Calu3 (cell line): Measurements from ENCODE around the gene RSRC1. TPM values are rescaled to one million over a fixed set of nuclear protein-coding genes. Genes with fewer than 3 reads are reported as not detected.

Experiments used
- BruUV-seq: library from RNA; stranded (reverse); fragments of 400-500 nt; replicated peaks from 2 replicates; lab custom pipeline; 2021; lab: Mats Ljungman, UMichigan
- CTCF ChIA-PET: fragments of 300-600 bp; sonication (Branson Sonifier 250); formaldehyde crosslinking; loops from one replicate; lab custom pipeline; 2022; ENCODE audit warnings: antibody characterized with exemption; lab: Charles Lee
- DNase-seq: peaks from one replicate; pipeline ENCODE4 v3.0.0; 2022
- H3K27ac Mint-ChIP-seq: one replicate; pipeline ENCODE4 v1.8.0; 2022; ENCODE audit warnings: mixed read lengths; ENCODE audit not compliant: unreplicated experiment
- H3K27me3 Mint-ChIP-seq: one replicate; pipeline ENCODE4 v1.8.0; 2022; ENCODE audit warnings: mixed read lengths; ENCODE audit not compliant: unreplicated experiment
- H3K36me3 Mint-ChIP-seq: one replicate; pipeline ENCODE4 v1.8.0; 2022; ENCODE audit warnings: mild to moderate bottlenecking, moderate library complexity, mixed read lengths; ENCODE audit not compliant: insufficient read depth, unreplicated experiment
- H3K4me1 Mint-ChIP-seq: one replicate; pipeline ENCODE4 v1.8.0; 2022; ENCODE audit warnings: mild to moderate bottlenecking, low read depth, mixed read lengths; ENCODE audit not compliant: unreplicated experiment
- H3K4me3 Mint-ChIP-seq: one replicate; pipeline ENCODE4 v1.8.0; 2022; ENCODE audit warnings: mild to moderate bottlenecking, low read depth, moderate library complexity, mixed read lengths; ENCODE audit not compliant: unreplicated experiment
- H3K9me3 Mint-ChIP-seq: one replicate; pipeline ENCODE4 v1.8.0; 2022; ENCODE audit warnings: low read depth, mixed read lengths; ENCODE audit not compliant: unreplicated experiment
- CTCF ChIP-seq: fragments of 200-600 bp; IDR thresholded peaks from one replicate; pipeline ENCODE4 v1.8.0; 2022; ENCODE audit warnings: antibody characterized with exemption; ENCODE audit not compliant: unreplicated experiment
- intact Hi-C: fragments of 100-400 bp; cut with micrococcal nuclease; formaldehyde crosslinking; loops from one replicate; pipeline ENCODE4 v1.10.0; 2022; ENCODE audit not compliant: unreplicated experiment
- total RNA-seq: library from RNA; stranded (reverse); gene quantifications from 2 replicates; pipeline ENCODE4 v1.2.3, GENCODE V29; 2022

RSRC1 gene
- total RNA-seq, 1 experiment from 2014 or later: 81.3 TPM

- no peaks in the 10 kb centered on the region for H3K36me3 Mint-ChIP-seq
- no peaks in the 10 kb centered on the region for H3K27me3 Mint-ChIP-seq
- intact Hi-C loops: no loop called here
- H3K27ac Mint-ChIP-seq: no peak overlapping the region
- DNase-seq: peak; percentile 8
- no TSS peak for BruUV-seq
- H3K4me1 Mint-ChIP-seq: no peaks in the 10 kb centered on the region
- no peaks in the 10 kb centered on the region for H3K9me3 Mint-ChIP-seq
- CTCF ChIA-PET: no interaction called here
- no peak for TF ChIP-seq CTCF
- H3K4me3 Mint-ChIP-seq: no peak overlapping the region
Observed at GRCh38 chr3:158465074-158465473, 355.2 kb downstream of the RSRC1 start.

- H3K36me3 Mint-ChIP-seq: no peaks in the 10 kb centered on the region
- H3K4me1 Mint-ChIP-seq: no peaks in the 10 kb centered on the region
- no TSS peak for BruUV-seq
- intact Hi-C loops: no loop called here
- H3K27ac Mint-ChIP-seq: no peak overlapping the region
- TF ChIP-seq CTCF: no peak
- no peaks in the 10 kb centered on the region for H3K27me3 Mint-ChIP-seq
- H3K9me3 Mint-ChIP-seq: no peaks in the 10 kb centered on the region
- DNase-seq: no peak
- CTCF ChIA-PET: no interaction called here
- no peak overlapping the region for H3K4me3 Mint-ChIP-seq
Observed at GRCh38 chr3:158470944-158471638, 361.2 kb downstream of the RSRC1 start.

GRCh38 chr3:158471639-158472294 is 361.9 kb downstream of the RSRC1 start:
- Mint-ChIP-seq H3K27ac (no peak overlapping the region), H3K4me1 (no peaks in the 10 kb centered on the region), H3K36me3 (no peaks in the 10 kb centered on the region), H3K9me3 (no peaks in the 10 kb centered on the region), H3K4me3 (no peak overlapping the region), H3K27me3 (no peaks in the 10 kb centered on the region)
- no TSS peak for BruUV-seq
- CTCF ChIA-PET: no interaction called here
- DNase-seq: no peak
- intact Hi-C loops: no loop called here
- no peak for TF ChIP-seq CTCF

- no peaks in the 10 kb centered on the region for H3K27me3 Mint-ChIP-seq
Observed at GRCh38 chr3:158479051-158479450, 369.2 kb downstream of the RSRC1 start.

More at GRCh38 chr3:158479051-158479450, 369.2 kb downstream of the RSRC1 start:
- Mint-ChIP-seq H3K4me3 (no peak overlapping the region), H3K9me3 (no peaks in the 10 kb centered on the region), H3K36me3 (no peaks in the 10 kb centered on the region), H3K4me1 (no peaks in the 10 kb centered on the region), H3K27ac (no peak overlapping the region)
- no TSS peak for BruUV-seq
- no peak for TF ChIP-seq CTCF
- DNase-seq: no peak
- CTCF ChIA-PET: interaction anchor here (0.6 kb wide), 1 partner anchor 8 kb away, joined by 5 read pairs; no protein-coding TSS in a partner anchor
- intact Hi-C loops: no loop called here
